Large intestine (tissue), 3 donors: ENCODE measurements around the gene BAG1. TPM values are rescaled to one million over a fixed set of nuclear protein-coding genes. Genes with fewer than 3 reads are reported as not detected.

Experiments used
- DNase-seq, 2 donors: peaks; one replicate each; pipeline versions ENCODE4 v3.0.0 to v3.0.0-alpha.2; 2013
- H3K27ac ChIP-seq: one replicate; pipeline ENCODE4 v1.5.1; 2013; ENCODE audit warnings: low read length
- H3K27me3 ChIP-seq: 2 replicates; pipeline ENCODE4 v1.6.1; 2013; ENCODE audit warnings: low read length; ENCODE audit not compliant: control insufficient read depth, insufficient read depth
- H3K36me3 ChIP-seq: 2 replicates; pipeline ENCODE4 v1.6.1; 2013; ENCODE audit warnings: low read length; ENCODE audit not compliant: control insufficient read depth, insufficient read depth
- H3K4me1 ChIP-seq: one replicate; pipeline ENCODE4 v1.6.1; 2013; ENCODE audit warnings: low read length; ENCODE audit not compliant: control insufficient read depth, insufficient read depth
- H3K4me3 ChIP-seq: one replicate; pipeline ENCODE4 v1.5.1; 2013; ENCODE audit warnings: low read length
- H3K9me3 ChIP-seq: one replicate; pipeline ENCODE4 v1.6.1; 2013; ENCODE audit warnings: mild to moderate bottlenecking, low read depth, low read length, moderate library complexity; ENCODE audit not compliant: control insufficient read depth
- WGBS: methylation state at CpG from one replicate; pipeline ENCODE4 v1.1.5; 2013; ENCODE audit warnings: low lambda C conversion rate; ENCODE audit not compliant: insufficient coverage; 5-methylcytosine and 5-hydroxymethylcytosine counted together
- polyA plus RNA-seq: library from polyadenylated mRNA; unstranded; fragments of 120-200 nt; gene quantifications from one replicate; pipeline ENCODE4 v1.2.1, GENCODE V29; 2013

The BAG1 gene
- polyA plus RNA-seq, 1 donor: 72.9 TPM

DNA sequence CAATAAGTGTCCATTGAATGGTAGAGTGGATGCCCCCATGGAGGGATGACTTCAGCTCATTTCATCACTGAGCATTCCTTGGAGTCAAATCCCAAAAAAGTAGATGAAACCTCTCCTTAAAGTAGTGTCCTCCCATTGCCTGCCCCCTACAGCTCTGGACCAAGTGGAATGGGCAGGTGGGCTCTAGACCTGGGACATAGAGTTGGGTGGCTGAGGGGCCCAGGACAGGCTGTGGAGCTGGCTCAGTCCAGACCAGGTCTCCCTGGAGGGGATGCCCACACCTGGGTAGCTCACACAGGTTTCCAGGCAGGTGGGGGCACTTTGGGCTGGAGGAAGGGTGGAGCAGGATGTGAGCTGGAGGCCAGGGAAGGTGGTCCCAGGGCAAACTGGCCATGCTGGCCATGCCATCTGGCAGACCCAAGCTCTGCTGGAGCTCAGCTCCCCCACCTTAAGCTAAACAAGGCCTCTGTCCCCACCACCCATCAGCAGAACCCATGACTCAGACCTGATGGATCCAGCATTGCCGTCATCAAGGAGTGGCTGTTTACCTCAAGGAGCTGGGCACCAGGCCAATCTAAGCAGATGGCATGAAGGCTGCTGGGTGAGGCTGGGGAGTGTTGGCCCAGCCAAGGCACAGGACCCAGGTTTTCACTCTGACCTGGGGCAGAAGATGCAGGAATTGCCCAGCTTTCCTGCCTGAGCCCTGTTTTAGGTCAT is 30.7 kb downstream of the BAG1 start:
- Histone ChIP-seq H3K4me3 (no peak overlapping the region), H3K9me3 (no peaks in the 10 kb centered on the region), H3K27ac (peak overlapping the region; percentile 6), H3K36me3 (no peaks in the 10 kb centered on the region), H3K4me1 (peaks cover 19% of the 10 kb centered on the region), H3K27me3 (no peaks in the 10 kb centered on the region)
- DNase-seq: peak; percentile 66 to 85
- WGBS: 40% methylated on average over 1 of the region's 1 CpG

DNA sequence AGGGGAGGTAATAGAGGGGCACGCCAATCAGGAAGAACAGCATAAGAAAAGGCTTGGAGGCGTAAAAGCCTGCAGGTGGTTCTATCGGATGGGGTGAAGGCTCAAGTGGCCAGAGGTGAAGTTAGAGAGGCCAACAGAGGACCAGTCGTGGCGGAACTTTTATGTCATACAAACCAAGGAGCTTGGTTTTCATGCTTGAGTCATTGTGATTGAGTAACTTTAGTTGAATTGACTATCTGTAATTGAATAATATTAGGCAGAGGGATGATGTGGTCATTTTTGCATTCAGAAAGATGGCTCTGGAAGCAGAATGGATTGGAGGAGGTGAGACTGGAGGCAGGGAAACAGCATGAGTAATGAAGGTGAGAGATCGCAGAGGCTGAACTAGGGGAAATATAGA is 31.7 kb downstream of the BAG1 start:
- H3K9me3 ChIP-seq: no peaks in the 10 kb centered on the region
- WGBS: 100% methylated on average over 2 of the region's 6 CpGs
- no peak overlapping the region for H3K4me3 ChIP-seq
- no peak for DNase-seq
- H3K27me3 ChIP-seq: no peaks in the 10 kb centered on the region
- H3K36me3 ChIP-seq: no peaks in the 10 kb centered on the region
- H3K4me1 ChIP-seq: peaks cover 19% of the 10 kb centered on the region
- H3K27ac ChIP-seq: no peak overlapping the region

DNA sequence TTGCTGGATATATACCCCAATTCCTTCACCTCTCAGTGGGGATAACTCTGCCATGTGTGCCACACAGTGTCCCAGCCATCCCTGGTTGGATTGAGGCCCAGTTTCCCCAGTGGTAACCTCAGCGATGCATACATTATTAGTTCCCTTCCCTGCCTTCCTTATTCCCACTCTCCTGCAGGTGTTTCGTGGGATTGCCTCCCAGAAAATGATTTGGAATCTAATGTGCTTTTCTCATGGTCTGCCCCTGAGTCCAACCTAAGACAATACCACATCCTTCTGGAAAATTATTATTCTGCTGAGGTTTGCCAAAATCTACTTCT is 32.9 kb downstream of the BAG1 start:
- no peaks in the 10 kb centered on the region for H3K27me3 ChIP-seq
- no peak overlapping the region for H3K4me3 ChIP-seq
- no peak overlapping the region for H3K27ac ChIP-seq
- H3K36me3 ChIP-seq: no peaks in the 10 kb centered on the region
- peaks cover 19% of the 10 kb centered on the region for H3K4me1 ChIP-seq
- no CpG with 5 or more reads among the region's 2 CpGs for WGBS
- H3K9me3 ChIP-seq: no peaks in the 10 kb centered on the region
- no peak for DNase-seq

DNA sequence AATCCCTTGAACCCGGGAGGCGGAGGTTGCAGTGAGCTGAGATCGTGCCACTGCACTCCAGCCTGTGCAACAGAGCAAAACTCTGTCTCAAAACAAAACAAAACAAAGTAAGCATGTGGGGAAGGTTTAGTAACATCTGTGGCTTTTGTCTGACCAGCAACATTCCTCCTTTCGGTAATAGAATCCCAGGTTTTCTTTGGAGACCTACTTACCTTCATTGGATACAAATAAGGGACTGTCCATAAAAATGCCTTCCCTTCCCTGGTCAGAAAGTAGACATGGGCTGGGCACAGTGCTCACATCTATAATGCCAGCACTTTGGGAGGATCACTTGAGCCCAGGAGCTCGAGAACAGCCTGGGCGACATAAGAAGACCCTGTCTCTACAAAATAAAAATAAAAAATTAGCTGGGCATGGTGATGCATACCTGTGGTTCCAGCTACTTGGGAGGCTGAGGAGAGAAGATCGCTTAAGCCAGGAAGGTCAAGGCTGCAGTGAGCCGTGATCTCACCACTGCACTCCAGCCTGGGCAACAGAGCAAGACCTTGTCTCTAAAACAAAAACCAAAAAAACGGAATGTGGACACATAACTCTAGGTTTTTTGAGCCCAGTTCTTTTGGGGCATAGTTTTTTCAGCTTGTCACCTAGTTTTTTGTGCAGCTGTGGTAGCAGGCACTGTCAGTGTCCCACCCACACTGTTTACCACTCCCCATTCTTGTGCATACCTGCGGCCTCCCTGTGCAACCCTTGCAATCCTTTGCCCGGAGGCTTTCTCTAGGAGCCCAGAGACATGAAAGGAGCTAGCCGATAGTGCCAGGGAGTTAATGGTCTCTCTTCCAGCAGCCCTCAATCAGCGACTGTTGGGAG is 33.5 kb downstream of the BAG1 start:
- no peak overlapping the region for H3K27ac ChIP-seq
- no peaks in the 10 kb centered on the region for H3K36me3 ChIP-seq
- no peaks in the 10 kb centered on the region for H3K27me3 ChIP-seq
- no peak overlapping the region for H3K4me3 ChIP-seq
- peaks cover 19% of the 10 kb centered on the region for H3K4me1 ChIP-seq
- no CpG with 5 or more reads among the region's 13 CpGs for WGBS
- H3K9me3 ChIP-seq: no peaks in the 10 kb centered on the region
- DNase-seq: no peak

DNA sequence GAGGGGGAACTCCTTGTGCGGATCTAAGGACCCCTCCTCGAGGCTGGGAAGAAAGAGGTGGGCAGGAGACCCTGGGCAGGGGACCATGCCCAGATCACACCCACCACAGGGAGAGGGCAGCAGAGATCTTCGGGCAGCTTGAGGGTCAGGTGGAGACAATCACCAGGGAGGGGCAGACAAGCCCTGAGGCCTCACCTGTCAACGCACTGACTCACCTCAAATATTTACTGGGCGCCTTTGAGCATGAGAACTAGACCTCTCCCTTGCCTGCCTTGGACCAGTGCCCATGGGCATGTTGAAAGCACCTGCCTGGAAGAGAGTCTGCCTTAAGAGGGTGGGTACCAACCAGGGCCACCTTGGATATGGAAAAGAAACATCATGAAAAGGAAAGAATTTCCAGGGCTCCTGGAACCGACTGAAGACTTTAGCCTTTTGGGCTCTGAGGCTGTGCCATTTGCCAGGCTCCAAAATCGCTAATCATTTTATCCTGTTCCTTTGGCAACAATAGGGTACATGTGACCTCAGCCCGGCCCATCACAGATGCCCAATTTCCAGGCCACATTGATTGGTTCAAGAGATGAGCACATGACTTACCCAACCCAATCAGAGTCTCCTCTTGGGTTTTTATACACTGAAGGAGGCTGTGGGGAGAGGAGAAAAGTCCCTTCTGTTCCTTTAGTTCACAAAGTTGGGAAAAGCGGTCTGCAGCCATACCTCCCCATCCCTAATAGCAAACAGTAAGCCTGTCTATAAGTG is 35.0 kb downstream of the BAG1 start:
- Histone ChIP-seq H3K4me1 (peaks cover 18% of the 10 kb centered on the region), H3K9me3 (no peaks in the 10 kb centered on the region), H3K4me3 (no peak overlapping the region), H3K36me3 (no peaks in the 10 kb centered on the region), H3K27me3 (no peaks in the 10 kb centered on the region), H3K27ac (peak overlapping the region; percentile 34)
- WGBS: no CpG with 5 or more reads among the region's 9 CpGs
- peak; percentile 80 to 81 for DNase-seq

GRCh38 chr9:33228606-33229005 is 35.9 kb downstream of the BAG1 start:
- Histone ChIP-seq H3K27ac (no peak overlapping the region), H3K27me3 (peaks cover 3% of the 10 kb centered on the region), H3K36me3 (no peaks in the 10 kb centered on the region), H3K4me3 (no peak overlapping the region), H3K4me1 (peaks cover 9% of the 10 kb centered on the region), H3K9me3 (no peaks in the 10 kb centered on the region)
- WGBS: no CpG with 5 or more reads among the region's 4 CpGs
- no peak for DNase-seq

GRCh38 chr9:33227741-33228140 is 36.8 kb downstream of the BAG1 start:
- Histone ChIP-seq H3K36me3 (no peaks in the 10 kb centered on the region), H3K9me3 (no peaks in the 10 kb centered on the region), H3K27me3 (peaks cover 3% of the 10 kb centered on the region), H3K4me3 (no peak overlapping the region), H3K4me1 (peaks cover 8% of the 10 kb centered on the region), H3K27ac (no peak overlapping the region)
- no CpG with 5 or more reads among the region's 8 CpGs for WGBS
- no peak for DNase-seq

GRCh38 chr9:33227008-33227398 is 37.5 kb downstream of the BAG1 start:
- 83% methylated on average over 1 of the region's 10 CpGs for WGBS

DNA sequence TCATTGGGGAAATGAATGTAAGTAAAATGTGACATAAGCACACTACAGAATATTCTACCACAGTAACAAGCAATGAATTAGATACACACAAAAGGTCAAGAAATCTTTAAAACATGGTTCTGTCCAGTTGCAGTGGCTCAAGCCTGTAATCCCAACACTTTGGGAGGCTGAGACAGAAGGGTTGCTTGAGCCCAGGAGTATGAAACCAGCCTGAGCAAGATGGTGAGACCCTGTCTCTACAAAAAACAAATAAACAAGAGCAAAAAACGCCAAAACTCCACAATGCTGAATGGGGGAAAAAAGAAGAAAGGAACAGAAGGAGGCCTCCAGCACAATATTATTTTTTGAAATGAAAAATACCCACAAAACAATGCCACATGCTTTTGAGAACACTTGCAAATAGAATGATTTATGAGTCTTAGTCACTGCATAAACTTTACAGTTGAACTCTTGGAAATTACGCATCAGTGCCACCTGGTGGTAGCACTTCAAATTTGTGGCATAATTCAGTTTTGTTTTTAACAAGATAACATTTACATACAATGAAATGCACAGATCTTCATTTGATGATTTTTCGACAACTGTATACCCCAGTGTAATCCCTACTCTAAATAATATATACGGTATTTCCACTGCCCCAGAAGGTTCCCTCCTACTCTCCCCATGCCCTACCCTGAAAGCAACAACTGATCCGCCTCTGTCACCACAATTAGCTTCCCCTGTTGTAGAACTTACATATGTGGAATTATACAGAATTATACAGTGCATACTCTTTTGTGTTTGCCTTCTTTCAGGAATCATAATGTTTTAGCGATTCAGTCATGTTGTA is 39.0 kb downstream of the BAG1 start:
- no peaks in the 10 kb centered on the region for H3K9me3 ChIP-seq
- 20% methylated on average over 1 of the region's 6 CpGs for WGBS
- no peaks in the 10 kb centered on the region for H3K36me3 ChIP-seq
- peaks cover 3% of the 10 kb centered on the region for H3K27me3 ChIP-seq
- peaks cover 8% of the 10 kb centered on the region for H3K4me1 ChIP-seq
- peak; percentile 52 to 69 for DNase-seq
- H3K4me3 ChIP-seq: no peak overlapping the region
- H3K27ac ChIP-seq: no peak overlapping the region

More at GRCh38 chr9:33227008-33227398, 37.5 kb downstream of the BAG1 start:
- Histone ChIP-seq H3K4me3 (no peak overlapping the region), H3K36me3 (no peaks in the 10 kb centered on the region), H3K4me1 (peaks cover 8% of the 10 kb centered on the region), H3K9me3 (no peaks in the 10 kb centered on the region), H3K27me3 (peaks cover 3% of the 10 kb centered on the region), H3K27ac (no peak overlapping the region)
- no peak for DNase-seq

- no CpG with 5 or more reads among the region's 1 CpG for WGBS
These were observed 40.8 kb downstream of the BAG1 start for GRCh38 chr9:33223696-33224095.

More at GRCh38 chr9:33223696-33224095, 40.8 kb downstream of the BAG1 start:
- H3K4me3 ChIP-seq: no peak overlapping the region
- peaks cover 3% of the 10 kb centered on the region for H3K27me3 ChIP-seq
- H3K36me3 ChIP-seq: no peaks in the 10 kb centered on the region
- H3K4me1 ChIP-seq: no peaks in the 10 kb centered on the region
- H3K27ac ChIP-seq: no peak overlapping the region
- H3K9me3 ChIP-seq: no peaks in the 10 kb centered on the region
- no peak for DNase-seq
